CD14-positive monocyte (primary cell): ENCODE data around the gene CD6. TPM values are rescaled to one million over a fixed set of nuclear protein-coding genes. Genes with fewer than 3 reads are reported as not detected.

Source experiments
- DNase-seq, 3 donors: peaks; one replicate each; pipeline ENCODE4 v3.0.0-alpha.2; 2011 to 2022
- H2AFZ ChIP-seq: 2 replicates; pipeline ENCODE4 v1.6.0; 2012; ENCODE audit warnings: mild to moderate bottlenecking, low read depth, low read length, inconsistent platforms; ENCODE audit not compliant: insufficient read depth, poor library complexity, severe bottlenecking
- H3K27ac ChIP-seq, 2 donors: 1 replicate in 1 of 2; 2 replicates in 1 of 2; pipeline ENCODE4 v1.5.1; 2012 to 2013; ENCODE audit warnings: low read length in 2 of 2, control low read depth in 1 of 2, inconsistent platforms in 1 of 2, low read depth in 1 of 2, mild to moderate bottlenecking in 1 of 2
- H3K27me3 ChIP-seq, 2 donors: one replicate each; pipeline versions ENCODE4 v1.6.0 to v1.6.1; 2011 to 2013; ENCODE audit warnings: low read length in 2 of 2; ENCODE audit not compliant: control insufficient read depth in 2 of 2, insufficient read depth in 2 of 2
- H3K36me3 ChIP-seq, 2 donors: replicated peaks in 1 of 2; 1 replicate in 1 of 2; 2 replicates in 1 of 2; pipeline versions ENCODE4 v1.5.1 to v1.6.1; 2012 to 2013; ENCODE audit warnings: low read length in 2 of 2, control low read depth in 1 of 2, inconsistent platforms in 1 of 2, mild to moderate bottlenecking in 1 of 2; ENCODE audit not compliant: insufficient read depth in 2 of 2, control insufficient read depth in 1 of 2
- H3K4me1 ChIP-seq, 2 donors: 1 replicate in 1 of 2; 2 replicates in 1 of 2; pipeline versions ENCODE4 v1.5.1 to v1.6.1; 2012 to 2013; ENCODE audit warnings: low read length in 2 of 2, control low read depth in 1 of 2, inconsistent platforms in 1 of 2, mild to moderate bottlenecking in 1 of 2, moderate library complexity in 1 of 2; ENCODE audit not compliant: insufficient read depth in 2 of 2, control insufficient read depth in 1 of 2
- H3K4me2 ChIP-seq: replicated peaks from 2 replicates; pipeline ENCODE3; 2012; ENCODE audit warnings: low read length, moderate library complexity, mild to moderate bottlenecking; ENCODE audit not compliant: poor library complexity, severe bottlenecking; ENCODE audit errors: extremely low read depth
- H3K4me3 ChIP-seq, 3 experiments: fragments of 200-600 bp in 1 of 3; sonication (generic) in 1 of 3; replicated peaks in 1 of 3; 1 replicate in 2 of 3; 2 replicates in 1 of 3; pipeline ENCODE4 v1.5.1; 2011 to 2013; ENCODE audit warnings: low read length in 3 of 3, mild to moderate bottlenecking in 3 of 3, control low read depth in 2 of 3, low read depth in 2 of 3, inconsistent platforms in 1 of 3, moderate library complexity in 1 of 3
- H3K79me2 ChIP-seq: 2 replicates; pipeline ENCODE4 v1.6.0; 2012; ENCODE audit warnings: mild to moderate bottlenecking, control low read depth, inconsistent platforms, low read length, moderate library complexity; ENCODE audit not compliant: insufficient read depth
- H3K9ac ChIP-seq: 2 replicates; pipeline ENCODE4 v1.6.0; 2017; ENCODE audit warnings: low read length, mild to moderate bottlenecking; ENCODE audit not compliant: insufficient read depth, poor library complexity, severe bottlenecking
- H3K9me3 ChIP-seq, 2 donors: replicated peaks in 1 of 2; 1 replicate in 1 of 2; 2 replicates in 1 of 2; pipeline versions ENCODE4 v1.5.1 to v1.6.1; 2012 to 2013; ENCODE audit warnings: low read length in 2 of 2, control low read depth in 1 of 2; ENCODE audit not compliant: control insufficient read depth in 1 of 2, insufficient read depth in 1 of 2
- H4K20me1 ChIP-seq: 2 replicates; pipeline ENCODE4 v1.6.0; 2012; ENCODE audit warnings: mild to moderate bottlenecking, low read length, control low read depth, moderate library complexity; ENCODE audit not compliant: insufficient read depth
- H3K27ac Mint-ChIP-seq, 7 donors: one replicate each; pipeline ENCODE4 v1.8.0; 2020; ENCODE audit warnings: mild to moderate bottlenecking in 7 of 7, mixed read lengths in 7 of 7, moderate library complexity in 6 of 7, inconsistent platforms in 2 of 7
- H3K27me3 Mint-ChIP-seq, 3 donors: one replicate each; pipeline ENCODE4 v1.8.0; 2021 to 2022; ENCODE audit warnings: low read depth in 3 of 3, mild to moderate bottlenecking in 3 of 3, mixed read lengths in 3 of 3, moderate library complexity in 3 of 3, inconsistent platforms in 1 of 3
- H3K36me3 Mint-ChIP-seq, 2 donors: one replicate each; pipeline ENCODE4 v1.8.0; 2020; ENCODE audit warnings: mixed read lengths in 2 of 2, inconsistent platforms in 1 of 2, mild to moderate bottlenecking in 1 of 2
- H3K4me1 Mint-ChIP-seq: one replicate; pipeline ENCODE4 v1.8.0; 2020; ENCODE audit warnings: mild to moderate bottlenecking, mixed read lengths
- H3K4me3 Mint-ChIP-seq, 2 donors: one replicate each; pipeline ENCODE4 v1.8.0; 2020; ENCODE audit warnings: mild to moderate bottlenecking in 2 of 2, mixed read lengths in 2 of 2, moderate library complexity in 1 of 2
- H3K9me3 Mint-ChIP-seq, 7 donors: one replicate each; pipeline ENCODE4 v1.8.0; 2020 to 2022; ENCODE audit warnings: mixed read lengths in 7 of 7, mild to moderate bottlenecking in 6 of 7, moderate library complexity in 6 of 7, inconsistent platforms in 2 of 7
- WGBS: methylation state at CpG from one replicate; pipeline ENCODE4 v1.1.5; 2013; ENCODE audit warnings: missing lambda C conversion rate; ENCODE audit not compliant: insufficient coverage; 5-methylcytosine and 5-hydroxymethylcytosine counted together
- intact Hi-C, 2 donors: fragments of 100-400 bp; cut with micrococcal nuclease; formaldehyde crosslinking; loops; one replicate each; pipeline versions ENCODE4 v1.15.0 to v1.15.1; 2023
- polyA plus RNA-seq, 3 donors: library from polyadenylated mRNA; depleted of rRNA in 1 of 3; unstranded in 2 of 3; stranded (reverse) in 1 of 3; fragments of 300-500 nt in 2 of 3; fragments of >200 nt in 1 of 3; fragmentation: Illumina TruSeq in 2 of 3; gene quantifications; 1 replicate in 2 of 3; 2 replicates in 1 of 3; pipeline ENCODE4 v1.2.3, GENCODE V29; 2012 to 2021
- TF ChIP-seq, protein P1 (sequence below): fragments of 200-600 bp; IDR thresholded peaks from one replicate; pipeline ENCODE4 v1.8.0; 2022; ENCODE audit warnings: antibody characterized with exemption, mild to moderate bottlenecking

Gene CD6
- polyA plus RNA-seq, 3 donors = 0.09 to 0.39 (median 0.39) TPM

DNA sequence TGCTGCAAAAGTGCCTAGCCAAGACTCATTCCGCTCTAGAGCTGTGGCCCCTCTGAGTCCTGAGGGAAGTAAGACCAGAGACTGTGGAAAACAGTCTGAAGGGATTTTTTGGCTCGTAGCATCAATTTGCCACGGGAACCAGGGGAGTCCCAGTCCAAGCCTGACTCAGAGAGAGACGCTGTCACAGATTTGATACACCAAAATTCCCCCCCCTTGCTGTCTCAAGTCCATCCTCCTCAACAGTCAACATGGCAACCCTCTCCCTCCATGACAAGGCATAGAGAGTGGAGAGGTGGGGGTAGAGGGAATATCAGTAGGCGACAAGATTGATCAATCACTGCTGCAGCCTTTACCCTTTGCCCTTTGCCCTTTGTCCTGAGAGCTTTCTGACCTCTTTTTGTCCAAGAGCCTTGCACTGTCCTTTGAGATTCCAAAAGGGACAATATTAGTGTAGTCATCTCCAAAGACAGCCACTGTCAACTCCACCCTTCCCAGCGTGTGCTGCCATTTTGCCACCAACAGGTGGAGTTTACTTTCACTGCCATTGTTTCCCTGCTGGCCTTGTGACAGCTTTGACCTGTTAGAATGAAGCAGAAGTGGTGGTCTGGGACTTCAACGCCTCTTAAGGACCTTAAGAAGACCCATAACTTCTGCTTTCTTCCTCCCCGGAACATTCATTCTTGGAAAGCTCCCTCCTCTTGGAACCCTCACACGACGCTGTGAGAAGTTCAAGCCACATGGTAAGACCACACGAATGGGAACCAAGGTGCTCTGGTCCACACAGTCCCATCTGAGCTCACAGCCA is 26.8 kb upstream of the CD6 start:
- peak overlapping the region; percentile 21 to 85 (median 70) for H3K27ac Mint-ChIP-seq
- Histone ChIP-seq H3K36me3 (peaks cover 78 to 95% of the 10 kb centered on the region in 2 donors), H3K4me2 (no peak overlapping the region), H3K79me2 (peaks cover 50% of the 10 kb centered on the region), H3K9ac (no peak overlapping the region), H2AFZ (no peak overlapping the region), H3K27me3 (no peaks in the 10 kb centered on the region), H3K27ac (no peak overlapping the region), H4K20me1 (peaks cover 100% of the 10 kb centered on the region), H3K9me3 (no peaks in the 10 kb centered on the region), H3K4me3 (no peak overlapping the region), H3K4me1 (peaks cover 21 to 46% of the 10 kb centered on the region in 2 donors)
- H3K27me3 Mint-ChIP-seq = peaks cover 8 to 13% (median 10%) of the 10 kb centered on the region in 3 donors
- intact Hi-C loops = no loop called here
- peak; percentile 60 to 79 (median 60) for DNase-seq
- peaks cover 0 to 5% (median 0%) of the 10 kb centered on the region in 7 donors for H3K9me3 Mint-ChIP-seq
- peaks cover 50% of the 10 kb centered on the region for H3K4me1 Mint-ChIP-seq
- WGBS = 71% methylated on average over 5 of the region's 11 CpGs
- H3K36me3 Mint-ChIP-seq = peaks cover 95 to 100% of the 10 kb centered on the region in 2 donors
- TF ChIP-seq, protein P1, sequence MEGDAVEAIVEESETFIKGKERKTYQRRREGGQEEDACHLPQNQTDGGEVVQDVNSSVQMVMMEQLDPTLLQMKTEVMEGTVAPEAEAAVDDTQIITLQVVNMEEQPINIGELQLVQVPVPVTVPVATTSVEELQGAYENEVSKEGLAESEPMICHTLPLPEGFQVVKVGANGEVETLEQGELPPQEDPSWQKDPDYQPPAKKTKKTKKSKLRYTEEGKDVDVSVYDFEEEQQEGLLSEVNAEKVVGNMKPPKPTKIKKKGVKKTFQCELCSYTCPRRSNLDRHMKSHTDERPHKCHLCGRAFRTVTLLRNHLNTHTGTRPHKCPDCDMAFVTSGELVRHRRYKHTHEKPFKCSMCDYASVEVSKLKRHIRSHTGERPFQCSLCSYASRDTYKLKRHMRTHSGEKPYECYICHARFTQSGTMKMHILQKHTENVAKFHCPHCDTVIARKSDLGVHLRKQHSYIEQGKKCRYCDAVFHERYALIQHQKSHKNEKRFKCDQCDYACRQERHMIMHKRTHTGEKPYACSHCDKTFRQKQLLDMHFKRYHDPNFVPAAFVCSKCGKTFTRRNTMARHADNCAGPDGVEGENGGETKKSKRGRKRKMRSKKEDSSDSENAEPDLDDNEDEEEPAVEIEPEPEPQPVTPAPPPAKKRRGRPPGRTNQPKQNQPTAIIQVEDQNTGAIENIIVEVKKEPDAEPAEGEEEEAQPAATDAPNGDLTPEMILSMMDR = peak; percentile 50
- H3K4me3 Mint-ChIP-seq = no peak overlapping the region

- peak overlapping the region in 6 of 7 donors; percentile 28 to 85 (median 70) for H3K27ac Mint-ChIP-seq
- H4K20me1 ChIP-seq = peaks cover 100% of the 10 kb centered on the region
- H3K4me3 Mint-ChIP-seq = no peak overlapping the region
These were observed 26.2 kb upstream of the CD6 start for GRCh38 chr11:60945295-60945667.

More at GRCh38 chr11:60945295-60945667, 26.2 kb upstream of the CD6 start:
- Histone ChIP-seq H3K4me1 (peaks cover 27 to 52% of the 10 kb centered on the region in 2 donors), H3K4me3 (no peak overlapping the region), H3K9ac (no peak overlapping the region), H3K79me2 (peaks cover 56% of the 10 kb centered on the region), H3K27me3 (no peaks in the 10 kb centered on the region), H2AFZ (no peak overlapping the region), H3K4me2 (no peak overlapping the region), H3K9me3 (no peaks in the 10 kb centered on the region), H3K36me3 (peaks cover 72 to 89% of the 10 kb centered on the region in 2 donors), H3K27ac (no peak overlapping the region)
- WGBS = no CpG with 5 or more reads among the region's 5 CpGs
- Mint-ChIP-seq H3K4me1 (peaks cover 55% of the 10 kb centered on the region), H3K36me3 (peaks cover 94 to 100% of the 10 kb centered on the region in 2 donors), H3K9me3 (peaks cover 0 to 5% (median 0%) of the 10 kb centered on the region in 7 donors), H3K27me3 (peaks cover 8 to 15% (median 12%) of the 10 kb centered on the region in 3 donors)
- DNase-seq = no peak
- TF ChIP-seq, protein P1 = no peak
- intact Hi-C loops = no loop called here
